ENCODE results near the gene EMILIN3.

The EMILIN3 gene

DNA sequence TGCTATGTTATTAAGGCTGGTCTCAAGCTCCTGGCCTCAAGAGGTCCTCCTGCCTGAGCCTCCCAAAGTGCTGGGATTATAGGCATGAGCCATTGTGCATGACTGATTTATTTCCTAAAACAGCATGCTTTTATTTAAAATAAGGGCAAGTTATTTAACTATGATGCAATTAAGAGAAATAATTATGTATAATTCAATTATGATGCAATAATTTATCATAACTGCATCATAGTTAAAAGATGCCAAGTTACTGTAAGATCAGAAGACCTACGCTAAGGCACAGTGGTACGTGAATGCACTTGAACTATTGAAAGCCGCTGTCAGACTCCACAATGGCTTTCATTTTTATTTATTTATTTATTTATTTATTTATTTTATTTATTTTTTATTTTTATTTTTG is 24.3 kb upstream of the EMILIN3 start:
- no peak for DNase-seq

DNA sequence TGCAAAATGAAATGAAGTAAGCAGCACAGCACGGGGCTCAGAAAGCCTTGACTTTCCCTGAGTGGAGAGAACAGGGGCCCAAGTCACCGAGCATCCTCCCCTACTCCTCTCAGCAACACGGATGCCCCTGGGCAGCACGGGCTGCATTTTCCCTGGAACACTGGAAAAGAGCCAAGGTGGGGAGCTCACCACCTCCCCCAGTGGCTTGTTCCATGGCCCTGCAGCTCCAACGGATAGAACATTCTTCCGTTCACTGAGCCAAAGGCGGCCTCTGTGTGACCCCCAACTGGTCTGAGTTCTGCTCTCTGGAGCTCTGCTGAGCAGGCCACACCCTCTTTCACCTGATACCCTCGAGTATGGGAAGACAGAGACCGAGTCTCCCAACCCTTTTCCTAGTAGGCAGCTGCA is 20.8 kb upstream of the EMILIN3 start:
- DNase-seq = no peak

DNA sequence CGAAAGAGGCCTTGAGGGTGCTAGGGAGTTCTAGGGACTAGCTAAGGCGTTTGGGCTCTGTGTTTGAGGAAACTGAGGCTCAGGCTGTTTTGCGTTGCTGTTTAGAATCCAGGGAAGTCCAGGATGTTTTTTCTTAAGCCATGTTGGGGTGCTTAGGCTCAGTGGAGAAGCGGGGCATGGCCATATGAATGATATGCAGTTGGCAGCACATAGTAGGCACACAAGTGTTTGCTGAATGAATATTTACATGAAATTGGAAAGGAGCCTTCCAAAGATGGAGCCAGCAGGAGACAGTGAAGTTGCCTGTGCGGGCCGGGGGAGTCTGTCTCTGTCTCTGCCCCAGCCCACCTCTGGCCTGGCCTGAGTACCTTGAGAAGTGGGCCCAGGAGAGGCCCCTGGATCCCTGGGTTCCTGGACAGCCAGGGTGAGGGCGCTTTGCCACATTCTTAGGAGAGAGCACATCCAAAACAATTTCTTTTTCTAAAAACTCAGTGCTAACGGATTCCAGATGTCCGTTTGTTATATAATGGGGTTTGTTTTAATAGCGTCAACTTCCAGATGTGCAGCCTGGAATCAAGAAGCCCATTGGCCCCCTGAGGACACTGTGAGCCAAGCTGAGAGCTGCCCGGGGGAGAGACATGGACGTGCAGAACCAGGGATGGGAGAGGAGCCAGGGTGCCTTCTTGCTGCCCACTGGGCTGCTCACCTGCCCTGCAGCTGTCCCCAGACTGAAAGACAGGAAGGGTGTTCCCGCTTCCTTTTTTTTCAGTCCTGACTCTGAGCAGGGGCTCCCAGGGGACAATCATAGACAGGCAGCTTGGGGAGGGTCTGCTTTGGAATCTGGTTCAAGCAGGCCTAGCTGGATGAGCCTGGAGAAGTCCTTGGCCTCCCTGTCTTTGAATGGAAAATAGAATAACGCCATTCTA is 20.1 kb upstream of the EMILIN3 start:
- no peak for DNase-seq

DNA sequence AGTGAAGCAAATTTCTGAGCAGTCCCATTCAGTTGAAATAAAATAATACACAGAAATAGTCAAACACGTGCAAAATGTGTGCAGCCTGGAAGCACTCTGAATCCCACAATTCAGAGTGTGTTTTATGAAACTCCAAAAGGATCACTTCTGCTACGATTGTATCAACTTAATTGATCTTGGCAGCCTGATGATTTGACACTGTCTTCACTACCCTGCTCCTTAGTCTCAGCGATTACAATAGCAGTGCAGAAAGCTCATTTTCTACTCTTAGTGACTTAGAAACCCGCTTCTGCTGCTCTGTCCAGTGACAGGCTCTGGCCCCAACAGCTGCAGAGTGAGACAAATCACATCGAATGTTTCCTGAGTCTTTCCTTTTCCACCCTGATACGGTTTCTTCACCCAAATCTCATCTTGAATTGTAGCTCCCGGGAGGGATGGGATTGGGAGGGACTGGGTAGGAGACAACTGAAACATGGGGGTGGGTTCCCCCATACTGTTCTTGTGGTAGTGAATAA is 16.2 kb upstream of the EMILIN3 start:
- no peak for DNase-seq

DNA sequence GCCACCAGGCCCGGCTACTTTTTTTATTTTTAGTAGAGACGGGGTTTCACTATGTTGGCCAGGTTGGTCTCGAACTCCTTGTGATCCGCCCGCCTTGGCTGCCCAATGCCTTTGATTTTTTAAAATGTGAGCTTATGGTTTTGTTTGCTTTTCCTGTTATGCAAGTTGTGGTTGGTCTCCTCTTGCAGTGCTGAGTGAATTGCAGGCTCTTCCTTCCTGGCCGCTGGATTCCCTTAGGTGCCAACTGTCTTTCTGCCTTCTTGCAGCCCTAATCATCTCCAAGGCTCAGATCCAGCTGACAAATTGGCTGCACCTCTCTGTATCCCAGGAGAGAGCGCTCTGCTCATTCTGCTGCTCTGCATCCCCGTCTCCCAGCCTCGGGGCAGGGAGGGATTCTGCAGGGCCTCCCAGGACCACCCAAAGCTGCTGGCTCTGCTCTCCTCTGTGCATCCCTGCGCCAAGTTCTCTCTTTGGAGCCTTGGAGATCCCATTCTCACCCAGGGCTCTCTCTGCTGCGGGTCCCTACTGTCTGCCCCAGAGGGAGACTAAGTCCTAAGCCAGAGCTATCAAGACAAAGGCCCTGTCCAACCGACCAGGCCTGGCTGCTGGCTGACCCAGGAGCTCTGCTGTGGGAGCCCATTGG is 14.1 kb upstream of the EMILIN3 start:
- no peak for DNase-seq

DNA sequence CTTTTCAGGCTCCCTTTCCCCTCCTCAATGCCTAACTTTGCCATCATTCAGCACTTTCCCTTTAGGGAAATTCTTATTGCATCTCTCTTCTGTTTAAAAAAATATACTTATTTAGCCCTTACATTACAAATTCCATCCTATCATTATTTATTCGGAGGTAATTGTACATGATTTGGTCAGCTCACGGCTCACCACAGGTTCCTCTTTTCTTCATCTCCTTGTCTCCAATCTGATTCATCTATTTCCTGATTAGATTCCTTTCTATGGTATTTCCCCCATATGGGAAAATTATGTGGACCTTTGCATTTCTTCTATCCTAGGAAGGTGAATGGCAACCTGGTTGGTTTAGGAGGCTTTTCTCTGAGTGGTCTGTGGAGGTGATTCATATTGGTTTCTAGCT is 12.9 kb upstream of the EMILIN3 start:
- DNase-seq = no peak

DNA sequence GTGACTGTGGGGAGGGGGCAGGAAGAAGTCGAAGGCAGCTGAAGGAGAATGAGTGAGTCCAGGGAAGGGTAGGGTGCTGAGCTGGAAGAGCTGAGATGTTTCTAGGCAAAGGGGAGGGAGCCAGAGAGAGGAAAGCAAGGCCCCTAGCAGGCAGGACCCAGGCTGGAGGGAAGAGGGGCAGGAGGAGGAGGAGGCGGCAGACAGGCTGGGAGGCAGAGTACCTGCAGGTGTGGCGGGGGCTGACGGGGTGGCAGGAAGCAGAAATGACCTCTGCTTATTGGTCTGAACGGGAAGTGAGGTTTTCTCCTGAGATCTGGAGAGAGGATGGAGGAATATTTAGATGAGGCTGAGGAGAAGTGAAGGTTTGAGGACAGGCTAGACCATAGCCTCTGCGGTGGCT is 10.7 kb upstream of the EMILIN3 start:
- no peak for DNase-seq

DNA sequence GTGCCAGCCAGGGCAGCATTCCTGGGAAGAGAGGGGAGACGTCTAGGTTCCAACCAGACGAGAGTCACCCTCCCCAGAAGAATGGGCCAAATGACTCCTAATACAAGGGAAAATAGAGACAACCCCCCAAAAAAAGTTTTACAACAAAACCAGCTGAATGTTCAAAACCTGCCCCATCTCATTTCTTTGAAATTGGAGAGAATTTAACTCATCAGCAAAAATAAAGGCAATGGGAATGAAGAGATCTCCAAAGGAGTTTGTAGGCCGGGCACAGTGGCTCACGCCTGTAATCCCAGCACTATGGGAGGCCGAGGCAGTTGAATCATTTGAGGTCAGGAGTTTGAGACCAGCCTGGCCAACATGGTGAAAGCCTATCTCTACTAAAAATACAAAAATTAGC is 9.7 kb upstream of the EMILIN3 start:
- DNase-seq = no peak

DNA sequence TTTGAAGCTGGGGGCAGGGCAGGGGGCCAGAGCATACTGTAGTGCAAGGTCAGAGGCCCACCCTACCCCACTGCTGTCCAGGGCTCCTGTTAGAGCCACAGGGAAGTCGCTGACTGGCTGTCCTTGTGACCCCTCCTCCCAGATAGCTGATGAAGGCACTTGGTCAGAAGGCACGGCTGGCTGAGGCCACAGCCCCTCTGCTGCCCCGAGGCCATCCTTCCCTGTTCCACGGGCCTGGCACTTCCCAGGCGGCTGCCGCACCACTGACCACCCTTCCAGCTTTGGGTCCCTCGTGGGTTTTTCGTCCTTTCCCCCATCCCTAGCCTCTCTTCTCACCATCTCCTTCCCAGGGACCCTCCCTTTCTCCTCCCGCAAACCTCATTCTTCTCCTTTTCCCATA is 9.2 kb upstream of the EMILIN3 start:
- DNase-seq = no peak

DNA sequence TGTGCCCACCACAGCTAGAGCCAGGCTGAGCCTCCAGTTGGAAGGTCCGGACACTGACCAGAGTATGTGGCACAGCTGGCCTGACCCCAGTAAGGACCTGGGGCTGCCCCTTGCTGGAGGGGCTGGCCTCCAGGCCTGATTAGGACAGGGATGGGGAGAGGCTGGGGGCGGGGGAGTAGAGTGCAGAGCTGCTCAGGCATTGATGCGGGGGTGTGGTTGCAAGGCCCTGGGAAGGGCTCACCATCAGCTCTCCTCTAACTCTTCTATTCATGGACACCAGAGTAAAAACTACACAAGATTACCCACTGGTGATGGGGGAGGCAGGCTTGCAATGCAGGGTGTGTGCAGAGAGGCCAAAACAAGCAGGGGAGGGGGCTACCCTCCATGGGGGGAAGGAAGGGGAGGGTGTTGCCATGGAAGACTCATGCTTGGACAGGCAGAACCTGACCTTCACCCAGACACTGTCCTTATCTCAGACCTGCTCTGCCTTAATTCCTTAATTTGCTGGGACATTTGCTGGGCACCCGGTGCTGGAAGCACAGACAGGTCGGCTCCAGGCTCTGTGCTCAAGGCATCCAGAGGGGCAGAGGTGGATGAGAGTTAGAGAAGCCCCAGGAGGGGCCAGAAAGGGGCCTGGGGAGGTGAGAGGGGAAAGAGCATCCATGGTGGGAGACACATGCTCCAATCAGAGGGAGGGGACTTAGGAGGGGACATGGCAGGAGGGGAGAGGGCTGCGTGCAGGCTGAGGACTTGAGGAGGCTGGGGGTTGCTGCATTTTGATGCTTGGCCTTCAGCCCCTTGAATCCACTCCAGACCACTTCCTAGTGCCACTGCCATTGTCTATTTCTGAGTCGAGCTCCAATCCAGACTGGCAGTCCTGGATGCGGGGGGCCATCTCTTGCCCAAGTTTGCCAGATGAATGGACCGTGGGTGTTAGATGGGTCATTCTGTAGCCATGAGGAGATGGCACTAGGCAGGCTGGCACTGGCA is 7.6 kb upstream of the EMILIN3 start:
- no peak for DNase-seq

DNA sequence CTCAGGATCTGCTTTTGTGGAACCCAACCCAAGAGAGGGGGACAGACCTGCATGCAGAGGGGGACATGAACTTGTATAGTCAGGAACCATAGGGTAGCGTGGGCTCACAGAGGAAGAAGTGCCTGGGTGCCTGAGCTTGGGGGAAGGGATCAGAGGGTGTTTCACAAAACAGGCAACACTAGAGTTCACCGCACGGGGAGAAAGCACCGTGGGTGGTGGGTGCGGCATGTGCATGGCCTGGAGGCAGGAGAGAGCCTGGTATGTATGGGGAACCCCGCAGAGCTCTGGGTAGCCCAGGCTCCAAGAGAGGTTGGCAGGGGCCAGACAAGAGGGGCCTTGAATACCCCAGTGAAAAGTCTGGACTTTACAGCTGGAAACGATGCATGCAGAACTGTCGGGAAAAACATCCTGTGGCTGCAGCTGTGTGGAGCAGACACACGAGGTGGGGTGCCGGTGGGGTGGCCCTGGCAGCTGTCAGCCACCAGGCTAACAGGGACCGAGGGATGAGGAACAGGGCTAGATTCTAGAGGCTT is 6.7 kb upstream of the EMILIN3 start:
- no peak for DNase-seq

DNA sequence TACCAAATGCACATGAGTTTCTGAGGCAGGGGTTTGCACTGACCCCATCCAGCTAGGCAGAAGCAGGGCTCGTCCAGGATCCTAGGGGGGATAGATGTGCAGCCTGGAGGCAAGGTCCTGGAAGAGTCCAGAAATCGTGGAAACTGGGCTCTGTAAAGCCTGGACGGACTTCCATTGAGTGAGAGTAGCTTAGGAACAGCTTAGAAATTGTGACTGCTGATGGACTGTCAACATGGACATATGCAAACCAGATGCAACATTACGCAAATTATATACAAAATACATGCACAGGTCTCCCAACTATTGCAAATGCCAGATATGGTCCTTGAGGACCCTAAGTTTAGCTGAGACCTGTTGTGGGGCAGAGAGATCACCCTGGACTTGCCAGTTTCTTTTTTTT is 4.8 kb upstream of the EMILIN3 start:
- DNase-seq = no peak

DNA sequence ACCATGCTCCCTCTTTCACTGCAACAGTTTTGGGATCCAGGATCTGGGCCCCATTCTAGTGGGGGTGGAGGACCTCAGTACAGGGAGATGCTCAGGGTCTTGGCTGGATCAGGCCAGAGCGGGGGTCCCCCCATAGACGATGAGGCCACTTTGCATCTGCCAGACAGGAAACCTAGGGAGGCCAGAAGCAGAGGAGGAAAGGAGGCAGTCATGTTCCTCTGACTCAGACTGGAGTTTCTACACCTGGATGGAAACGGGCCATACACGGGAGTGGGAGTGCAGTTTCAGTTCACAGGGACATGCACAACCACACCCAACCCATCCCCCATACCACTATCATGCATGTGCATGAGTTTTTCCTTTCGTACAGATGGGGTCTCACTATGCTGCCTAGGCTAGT is 3.6 kb upstream of the EMILIN3 start:
- DNase-seq = peak; percentile 8

DNA sequence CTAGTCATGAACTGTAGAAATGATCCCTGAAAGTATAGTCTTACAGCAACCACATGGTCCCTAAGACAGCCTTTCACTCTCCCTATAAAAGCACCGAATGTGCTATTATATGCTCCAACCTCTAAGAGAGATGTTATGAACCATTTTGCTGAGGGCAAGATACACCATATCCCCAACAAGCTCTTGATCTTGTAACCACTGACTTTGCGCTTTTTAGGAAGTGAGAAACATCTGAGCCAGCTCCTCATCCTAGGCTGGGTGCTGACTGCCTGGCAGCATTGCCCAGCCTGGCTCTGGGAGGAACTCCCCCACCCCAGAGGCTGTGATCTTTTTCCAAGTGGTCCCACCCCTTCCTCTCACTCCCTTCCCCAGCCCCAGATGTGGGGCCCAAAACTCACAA is 3.1 kb upstream of the EMILIN3 start:
- no peak for DNase-seq

DNA sequence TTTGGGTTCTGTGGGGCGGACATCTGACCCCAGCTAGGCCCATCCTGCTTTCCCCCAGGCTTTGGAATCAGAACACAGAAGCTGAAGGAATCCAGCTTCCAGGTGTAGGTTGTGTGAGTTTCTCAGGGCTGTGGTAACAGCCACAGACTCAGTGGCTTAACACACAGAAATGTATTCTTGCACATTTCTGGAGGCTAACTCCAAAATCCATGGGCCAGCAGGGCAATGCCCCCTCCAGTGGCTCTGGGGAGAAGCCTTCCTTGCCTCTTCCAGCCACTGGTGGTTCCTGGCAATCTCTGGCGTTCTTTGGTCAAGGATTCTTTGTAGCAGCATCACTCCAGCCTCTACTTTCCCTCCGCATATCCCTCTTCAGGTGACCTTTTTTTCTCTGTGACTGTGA is 1.3 kb upstream of the EMILIN3 start:
- DNase-seq = no peak

DNA sequence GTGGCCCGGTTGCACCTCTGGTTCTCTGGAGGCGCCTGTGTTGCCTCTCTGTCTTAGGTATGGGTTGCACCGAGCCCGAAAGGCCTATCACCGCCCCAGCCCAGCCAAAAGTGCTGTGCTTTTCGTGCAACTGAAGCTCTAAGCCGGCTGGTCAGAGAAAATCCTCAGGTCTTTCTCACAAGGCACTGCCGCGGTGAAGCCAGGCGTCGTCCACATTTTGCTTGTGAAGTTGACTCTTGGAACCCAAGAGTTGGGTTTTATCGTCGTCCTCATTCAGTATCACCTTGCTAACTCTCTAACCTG is 726 bp upstream of the EMILIN3 start:
- DNase-seq = no peak

DNA sequence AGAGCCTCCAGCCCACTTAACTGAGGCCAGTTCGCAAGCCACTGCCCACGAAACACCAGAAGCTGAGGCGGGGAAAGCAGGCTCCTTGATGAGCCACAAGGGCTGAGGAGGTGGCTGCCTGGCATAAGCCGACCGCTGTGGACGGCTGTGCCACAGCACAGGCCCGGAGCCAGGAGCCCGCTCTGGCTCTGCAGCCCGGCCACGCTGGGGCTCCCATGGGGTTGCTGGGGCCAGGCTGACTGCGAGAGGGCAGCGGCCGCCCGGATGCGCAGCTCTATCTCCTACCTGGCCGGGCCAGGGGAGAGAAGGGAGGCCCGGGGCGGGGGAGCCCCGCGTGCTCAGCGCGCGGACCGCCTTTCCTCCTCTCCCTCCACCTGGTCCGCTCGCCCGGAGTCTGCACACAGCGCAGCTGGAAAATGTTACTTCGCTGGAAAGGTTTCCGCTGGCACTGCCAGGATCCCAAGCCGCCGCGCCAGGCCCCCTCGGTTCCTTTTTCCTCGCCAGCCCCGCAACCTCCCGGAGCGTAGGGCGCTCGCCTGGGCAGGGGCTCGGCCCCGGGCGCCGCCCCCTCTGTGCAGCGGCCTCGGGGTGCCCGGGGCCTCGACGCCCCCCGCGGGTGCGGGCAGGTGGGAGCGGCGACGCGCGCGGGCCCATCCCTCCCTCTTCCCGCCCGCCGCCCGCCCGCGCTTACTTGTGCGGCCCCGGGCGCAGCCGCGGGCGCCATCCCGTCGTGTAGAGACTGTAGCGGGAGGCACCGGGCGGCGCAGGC is 657 bp downstream of the EMILIN3 start:
- DNase-seq = no peak

DNA sequence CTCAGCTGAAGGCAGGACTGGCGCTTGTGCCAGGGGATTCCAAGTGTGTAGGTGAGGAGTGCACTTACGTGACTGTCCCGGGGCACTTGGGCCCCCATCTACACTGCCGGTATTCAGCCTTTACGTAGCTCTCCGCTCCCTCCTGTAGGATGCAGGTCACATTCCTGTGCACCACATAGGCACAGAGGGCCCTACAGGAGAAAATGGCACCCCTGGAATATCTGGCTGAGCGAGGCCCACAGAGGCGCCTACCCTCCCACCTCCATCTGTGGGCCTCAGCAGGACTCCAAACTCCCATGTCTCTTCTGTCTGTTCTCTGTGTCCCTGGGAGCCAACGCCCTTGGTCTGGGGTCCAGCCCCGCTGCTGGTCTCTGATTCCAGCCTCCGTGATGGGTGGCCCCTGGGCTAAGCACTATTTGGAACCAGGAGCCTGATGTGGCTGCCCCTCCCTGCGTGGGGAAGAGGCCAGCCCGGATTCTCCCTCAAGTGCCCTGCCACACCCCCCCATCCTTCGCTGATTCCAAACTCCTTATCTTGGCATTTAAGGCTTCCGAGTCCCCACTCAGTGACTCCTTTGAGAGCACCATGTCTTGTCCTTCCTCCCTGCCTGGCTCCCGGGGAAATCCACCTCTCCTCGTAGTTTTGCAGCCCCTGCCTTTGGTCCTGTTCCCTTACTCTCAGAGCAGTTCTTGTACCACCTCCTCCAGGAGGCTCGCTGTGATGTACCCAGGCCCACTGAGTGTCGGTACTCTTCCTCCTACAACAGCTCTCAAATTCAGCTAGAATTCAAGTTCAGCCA is 1.5 kb downstream of the EMILIN3 start:
- no peak for DNase-seq

DNA sequence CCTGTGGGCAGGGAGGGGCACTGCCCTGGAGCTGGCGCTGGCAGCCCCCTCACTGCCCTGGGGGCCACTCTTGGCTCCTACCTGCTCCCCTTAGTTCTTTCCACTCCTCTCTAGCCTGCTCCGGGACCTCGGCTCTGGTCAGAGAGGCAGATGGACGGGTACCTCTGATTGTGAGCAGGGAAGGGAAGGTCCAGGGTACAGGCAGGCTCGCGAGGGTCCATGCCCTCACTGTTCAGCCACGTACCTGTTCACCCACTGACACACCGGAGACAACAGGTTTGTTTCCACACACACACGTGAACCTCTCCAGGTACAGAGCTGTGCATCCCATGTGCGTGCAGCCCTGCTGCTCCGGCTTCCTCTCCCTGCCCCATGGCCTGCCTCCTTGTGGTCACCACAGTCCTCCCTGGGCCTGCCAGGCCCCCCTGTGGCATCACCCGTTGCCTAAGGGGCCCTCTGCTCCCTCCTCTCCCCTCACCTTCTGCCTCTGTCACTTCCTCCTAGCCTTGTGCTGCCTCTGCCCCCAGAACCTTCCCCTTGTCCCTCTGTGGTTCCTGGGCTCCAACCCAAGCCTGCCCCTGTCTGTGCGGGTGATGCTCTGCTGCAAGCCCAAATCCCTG is 2.3 kb downstream of the EMILIN3 start:
- DNase-seq = no peak

DNA sequence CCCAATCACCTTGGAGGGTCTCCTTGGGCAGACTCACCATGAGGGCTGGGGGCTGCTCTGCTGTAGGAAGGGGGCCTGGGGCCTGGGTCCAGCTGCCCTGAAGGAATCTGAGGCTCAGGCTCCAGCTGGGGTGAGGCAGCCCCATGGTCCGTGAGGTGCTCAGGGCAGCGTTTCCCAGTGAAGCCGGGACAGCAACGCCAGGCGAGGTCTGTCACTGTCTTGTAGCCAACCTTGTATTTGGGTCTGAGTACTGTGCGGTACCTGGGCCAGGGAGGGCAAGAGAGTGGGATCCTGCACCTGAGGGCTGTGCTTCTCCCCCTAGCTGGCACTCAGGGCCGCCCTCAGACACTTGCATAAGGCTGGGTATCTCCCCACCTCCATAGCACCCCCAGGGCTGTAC is 3.0 kb downstream of the EMILIN3 start:
- DNase-seq = no peak

DNA sequence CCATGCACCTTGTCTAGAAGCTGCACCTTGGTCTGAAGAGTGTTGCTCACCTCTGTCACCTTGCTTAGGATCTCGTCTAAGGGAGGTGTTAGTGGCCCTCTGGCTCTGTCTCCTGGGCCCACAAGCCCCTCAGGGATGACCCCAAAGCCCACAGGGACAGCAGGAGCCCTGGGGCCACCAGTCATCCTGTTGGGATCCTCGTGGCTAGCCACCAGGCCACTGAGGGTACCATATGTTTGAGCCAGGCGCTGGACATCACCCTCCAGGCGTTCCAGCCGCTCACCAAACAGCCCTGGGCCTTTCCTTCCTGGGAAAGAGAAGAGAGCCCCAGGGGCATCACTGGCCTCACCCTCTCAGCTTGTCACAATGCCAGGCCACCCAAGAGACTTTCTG is 3.9 kb downstream of the EMILIN3 start:
- DNase-seq = no peak

All from stimulated activated CD4-positive, alpha-beta T cell treated with anti-CD3 and anti-CD28 coated beads, Interleukin-1b, Interleukin-23, amount 100 ng/mL, for 48 hours (primary cell).